SK-N-SH (cell line): ENCODE measurements around the gene CCDC169.

Experiments
- CHD2 ChIP-seq: fragments of 150-350 bp; IDR thresholded peaks from 2 replicates; pipeline ENCODE4 v1.6.1; 2018; ENCODE audit warnings: low read length; ENCODE audit not compliant: partially characterized antibody
- ELF1 ChIP-seq: IDR thresholded peaks from 2 replicates; pipeline ENCODE4 v1.4.0; 2012
- MXI1 ChIP-seq: IDR thresholded peaks from 2 replicates; pipeline ENCODE4 v1.6.1; 2012; ENCODE audit warnings: mild to moderate bottlenecking, low read depth, low read length, improper control_type of control experiment
- POLR2AphosphoS5 ChIP-seq: IDR thresholded peaks from 2 replicates; pipeline ENCODE4 v1.6.1; 2012; ENCODE audit warnings: low read depth, low read length
- SIN3A ChIP-seq: IDR thresholded peaks from 2 replicates; pipeline ENCODE4 v1.6.1; 2012; ENCODE audit warnings: low read depth, mild to moderate bottlenecking, low read length, moderate library complexity, borderline replicate concordance
- TEAD4 ChIP-seq: IDR thresholded peaks from 2 replicates; pipeline ENCODE4 v1.4.0; 2012; ENCODE audit warnings: mild to moderate bottlenecking, borderline replicate concordance; ENCODE audit not compliant: insufficient read depth
- TF ChIP-seq, protein P1 (sequence below): IDR thresholded peaks from 2 replicates; pipeline ENCODE4 v1.4.0; 2012; ENCODE audit warnings: low read depth, borderline replicate concordance
- TF ChIP-seq, protein P2 (sequence below): fragments of 200-600 bp; sonication (generic); IDR thresholded peaks from 2 replicates; pipeline ENCODE4 v1.6.1; 2017; ENCODE audit warnings: antibody characterized with exemption, mild to moderate bottlenecking, moderate library complexity

DNA sequence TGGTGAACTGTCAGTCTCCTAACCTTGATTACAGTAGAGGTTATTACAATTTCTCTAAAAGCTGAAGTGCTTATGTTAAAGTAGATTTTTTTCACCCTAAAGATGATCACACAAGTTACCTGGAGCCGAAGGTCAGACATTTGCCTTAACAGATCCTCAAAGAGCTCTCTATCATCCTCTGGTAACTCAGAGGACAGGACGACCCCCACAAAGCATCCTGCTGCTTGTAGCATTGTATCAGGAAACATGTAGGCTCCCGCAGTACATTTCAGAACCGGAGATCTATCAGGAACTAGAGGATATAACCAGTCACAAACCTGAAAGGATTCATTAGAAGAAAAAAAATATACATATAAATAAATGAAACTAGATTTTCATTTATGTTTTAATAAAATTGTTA is 33.7 kb upstream of the CCDC169 start:
- TF ChIP-seq POLR2AphosphoS5 = no peak
- TF ChIP-seq CHD2 = no peak
- no peak for TF ChIP-seq TEAD4
- no peak for TF ChIP-seq MXI1
- TF ChIP-seq, protein P1, sequence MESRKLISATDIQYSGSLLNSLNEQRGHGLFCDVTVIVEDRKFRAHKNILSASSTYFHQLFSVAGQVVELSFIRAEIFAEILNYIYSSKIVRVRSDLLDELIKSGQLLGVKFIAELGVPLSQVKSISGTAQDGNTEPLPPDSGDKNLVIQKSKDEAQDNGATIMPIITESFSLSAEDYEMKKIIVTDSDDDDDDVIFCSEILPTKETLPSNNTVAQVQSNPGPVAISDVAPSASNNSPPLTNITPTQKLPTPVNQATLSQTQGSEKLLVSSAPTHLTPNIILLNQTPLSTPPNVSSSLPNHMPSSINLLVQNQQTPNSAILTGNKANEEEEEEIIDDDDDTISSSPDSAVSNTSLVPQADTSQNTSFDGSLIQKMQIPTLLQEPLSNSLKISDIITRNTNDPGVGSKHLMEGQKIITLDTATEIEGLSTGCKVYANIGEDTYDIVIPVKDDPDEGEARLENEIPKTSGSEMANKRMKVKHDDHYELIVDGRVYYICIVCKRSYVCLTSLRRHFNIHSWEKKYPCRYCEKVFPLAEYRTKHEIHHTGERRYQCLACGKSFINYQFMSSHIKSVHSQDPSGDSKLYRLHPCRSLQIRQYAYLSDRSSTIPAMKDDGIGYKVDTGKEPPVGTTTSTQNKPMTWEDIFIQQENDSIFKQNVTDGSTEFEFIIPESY = no peak
- no peak for TF ChIP-seq SIN3A
- no peak for TF ChIP-seq ELF1
- TF ChIP-seq, protein P2, sequence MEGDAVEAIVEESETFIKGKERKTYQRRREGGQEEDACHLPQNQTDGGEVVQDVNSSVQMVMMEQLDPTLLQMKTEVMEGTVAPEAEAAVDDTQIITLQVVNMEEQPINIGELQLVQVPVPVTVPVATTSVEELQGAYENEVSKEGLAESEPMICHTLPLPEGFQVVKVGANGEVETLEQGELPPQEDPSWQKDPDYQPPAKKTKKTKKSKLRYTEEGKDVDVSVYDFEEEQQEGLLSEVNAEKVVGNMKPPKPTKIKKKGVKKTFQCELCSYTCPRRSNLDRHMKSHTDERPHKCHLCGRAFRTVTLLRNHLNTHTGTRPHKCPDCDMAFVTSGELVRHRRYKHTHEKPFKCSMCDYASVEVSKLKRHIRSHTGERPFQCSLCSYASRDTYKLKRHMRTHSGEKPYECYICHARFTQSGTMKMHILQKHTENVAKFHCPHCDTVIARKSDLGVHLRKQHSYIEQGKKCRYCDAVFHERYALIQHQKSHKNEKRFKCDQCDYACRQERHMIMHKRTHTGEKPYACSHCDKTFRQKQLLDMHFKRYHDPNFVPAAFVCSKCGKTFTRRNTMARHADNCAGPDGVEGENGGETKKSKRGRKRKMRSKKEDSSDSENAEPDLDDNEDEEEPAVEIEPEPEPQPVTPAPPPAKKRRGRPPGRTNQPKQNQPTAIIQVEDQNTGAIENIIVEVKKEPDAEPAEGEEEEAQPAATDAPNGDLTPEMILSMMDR = no peak
